Right ventricle myocardium inferior (tissue), 1 donor: ENCODE results near the gene SAXO1. TPM values are rescaled to one million over a fixed set of nuclear protein-coding genes. Genes with fewer than 3 reads are reported as not detected.

Experiments
- ATAC-seq: fragments of 200-7000 bp; cut with Tn5 transposase; one replicate; pipeline ENCODE4 v1.9.1; 2020; ENCODE audit warnings: mild to moderate bottlenecking, moderate library complexity
- DNase-seq: peaks from one replicate; pipeline ENCODE4 v3.0.0; 2021; ENCODE audit errors: missing footprints
- intact Hi-C: fragments of 100-400 bp; cut with DNase I; formaldehyde crosslinking; loops from one replicate; pipeline ENCODE4 v1.11.0; 2022
- total RNA-seq: library from RNA; stranded (reverse); fragmentation: NEBNext Ultra II Directional; extraction: Animal tissue kit (Norgen Biotek cat#: 25700); gene quantifications from one replicate; pipeline ENCODE4 v1.2.1, GENCODE V29; 2021
- donor health status: DM: no; HTN: yes; CAD: no; lungs with severe emphysema.

Gene SAXO1
- total RNA-seq, 1 donor from 2014 or later: not detected

DNA sequence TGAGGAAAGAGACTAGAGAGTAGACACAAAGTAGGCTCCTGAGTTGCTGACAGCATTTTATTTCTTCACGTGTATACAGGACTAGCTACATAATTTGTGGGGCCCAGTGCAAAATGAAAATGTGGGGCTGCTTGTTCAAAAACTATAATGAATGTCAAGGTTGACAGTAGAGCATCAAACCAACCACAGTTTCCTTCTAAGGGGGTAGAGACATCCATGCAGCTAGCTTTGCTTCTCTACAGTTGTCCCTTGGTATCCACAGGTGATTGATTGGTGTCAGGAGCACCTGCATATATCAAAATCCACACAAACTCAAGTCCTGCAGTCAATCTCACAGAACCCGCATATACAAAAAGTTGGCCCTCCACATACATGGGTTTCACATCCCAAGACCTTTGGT is 129.6 kb downstream of the SAXO1 start:
- intact Hi-C loops: no loop called here
- DNase-seq: no peak
- ATAC-seq: no peak

DNA sequence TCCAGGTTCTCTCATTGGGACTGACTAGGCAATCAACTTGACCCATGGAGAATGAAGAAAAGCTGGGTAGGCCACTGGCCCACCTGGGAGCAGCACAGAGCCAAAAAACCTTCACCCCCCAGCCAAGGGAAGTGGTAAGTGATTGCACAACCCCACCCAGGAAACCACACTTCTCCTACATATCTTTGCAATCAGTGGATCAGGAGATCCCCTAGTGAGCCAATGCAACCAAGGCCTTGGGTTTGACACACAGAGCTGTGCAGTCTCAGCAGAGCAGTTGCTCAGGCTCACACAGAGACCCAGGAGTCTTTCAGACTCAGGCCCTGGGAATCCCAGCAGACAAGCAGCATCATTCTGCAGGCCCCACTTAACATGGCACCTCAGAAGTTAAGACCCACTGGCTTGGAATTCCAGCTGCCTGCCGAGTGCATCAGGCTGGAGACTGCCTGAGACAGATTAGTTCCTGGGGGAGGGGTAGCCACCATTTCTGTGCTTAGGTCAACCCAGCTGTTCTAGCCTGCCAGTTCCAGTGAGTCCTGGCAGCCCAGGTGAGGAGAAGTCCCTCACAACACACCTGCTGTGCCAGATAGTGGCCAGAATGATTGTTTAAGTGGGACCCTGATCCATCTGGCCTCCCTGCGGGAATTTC is 136.4 kb downstream of the SAXO1 start:
- no peak for DNase-seq
- no peak for ATAC-seq
- intact Hi-C loops: no loop called here

DNA sequence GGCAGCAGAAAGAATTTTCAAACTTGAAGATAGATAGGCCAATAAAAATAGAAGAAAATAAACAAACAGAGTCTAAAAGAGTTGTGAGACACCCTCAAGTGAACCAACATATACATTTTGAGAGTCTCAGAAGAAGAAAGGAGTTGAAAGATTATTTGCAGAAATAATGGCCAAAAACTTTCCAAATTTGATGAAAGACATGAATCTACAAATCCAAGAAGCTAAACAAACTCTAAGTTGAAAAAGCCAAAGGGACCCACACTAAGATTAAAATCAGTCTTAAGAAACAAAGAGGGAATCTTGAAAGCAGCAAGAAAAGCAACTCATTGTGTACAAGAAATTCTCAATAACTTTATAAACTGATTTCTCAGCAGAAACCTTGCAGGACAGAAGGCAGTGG is 137.0 kb downstream of the SAXO1 start:
- intact Hi-C loops: no loop called here
- ATAC-seq (no peak), DNase-seq (no peak)

GRCh38 chr9:18893491-18893890 is 139.5 kb downstream of the SAXO1 start:
- ATAC-seq: no peak

GRCh38 chr9:18893046-18893445 is 140.0 kb downstream of the SAXO1 start:
- DNase-seq (no peak), ATAC-seq (no peak)
- intact Hi-C loops: no loop called here

More at GRCh38 chr9:18893491-18893890, 139.5 kb downstream of the SAXO1 start:
- no peak for DNase-seq
- intact Hi-C loops: no loop called here

- DNase-seq (no peak), ATAC-seq (no peak)
- intact Hi-C loops: no loop called here
Observed at GRCh38 chr9:18891946-18892670, 140.9 kb downstream of the SAXO1 start.

DNA sequence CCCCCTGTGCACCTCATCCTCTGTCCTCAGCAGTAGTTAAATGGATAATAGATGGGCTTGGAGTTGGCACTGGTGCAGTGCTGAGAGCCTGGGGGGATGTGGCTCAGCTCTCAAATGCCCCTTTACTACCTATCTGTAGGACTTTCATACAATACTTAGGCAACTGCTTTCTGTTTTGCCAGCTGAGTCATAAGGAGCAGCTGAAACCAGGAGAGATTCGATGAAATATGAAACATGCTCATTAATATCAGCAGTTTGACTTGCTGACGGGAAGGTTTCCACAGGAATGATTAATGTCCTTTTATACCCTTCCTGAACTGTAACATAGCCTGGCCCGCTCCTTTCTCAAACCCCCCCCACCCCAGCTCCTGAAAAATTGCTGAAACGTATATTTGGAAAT is 142.6 kb downstream of the SAXO1 start:
- no peak for ATAC-seq

GRCh38 chr9:18889550-18889949 is 143.5 kb downstream of the SAXO1 start:
- no peak for ATAC-seq

More for the DNA sequence above, 142.6 kb downstream of the SAXO1 start:
- DNase-seq: no peak
- intact Hi-C loops: no loop called here

GRCh38 chr9:18888290-18888689 is 144.7 kb downstream of the SAXO1 start:
- DNase-seq: no peak
- peak; percentile 54 for ATAC-seq
- intact Hi-C loops: no loop called here

More at GRCh38 chr9:18889550-18889949, 143.5 kb downstream of the SAXO1 start:
- DNase-seq: no peak
- intact Hi-C loops: no loop called here

GRCh38 chr9:18887546-18887945 is 145.5 kb downstream of the SAXO1 start:
- DNase-seq (no peak), ATAC-seq (no peak)
- intact Hi-C loops: no loop called here

GRCh38 chr9:18881758-18882157 is 151.3 kb downstream of the SAXO1 start:
- no peak for ATAC-seq
- intact Hi-C loops: no loop called here
- no peak for DNase-seq

- intact Hi-C loops: no loop called here
- no peak for DNase-seq
- no peak for ATAC-seq
Observed at GRCh38 chr9:18877984-18878383, 155.0 kb downstream of the SAXO1 start.

Other genes starting within 250 kb of the SAXO1 start
- gene RRAGA, start 16.2 kb upstream of the SAXO1 start, total RNA-seq: 76.9 TPM
- 6.0 TPM for gene HAUS6, start 69.7 kb upstream of the SAXO1 start, total RNA-seq
- gene PLIN2, start 94.3 kb upstream of the SAXO1 start, total RNA-seq: 82.8 TPM
- gene DENND4C, start 197.5 kb upstream of the SAXO1 start, total RNA-seq: 22.0 TPM